K562 (cell line): ENCODE results near the gene ITGAX. TPM values are rescaled to one million over a fixed set of nuclear protein-coding genes. Genes with fewer than 3 reads are reported as not detected.

Experiments
- MCM7 ChIP-seq, 2 experiments: fragments of 450-650 bp; IDR thresholded peaks; 2 replicates each; pipeline ENCODE4 v1.6.1; 2016 to 2018
- NCOA1 ChIP-seq: fragments of 450-650 bp; IDR thresholded peaks from 2 replicates; pipeline ENCODE4 v1.6.1; 2016; ENCODE audit warnings: low read depth
- polyA plus RNA-seq, 8 experiments: library from polyadenylated mRNA; depleted of rRNA in 4 of 8; stranded (reverse) in 5 of 8; unstranded in 3 of 8; fragments of >200 nt; fragmentation: Nextera tagmentation in 2 of 8; fragmentation: Illumina TruSeq in 1 of 8; extraction: Ambion mirVana in 2 of 8; extraction: Trizol in 1 of 8; gene quantifications; 2 replicates each; pipeline versions ENCODE4 v1.2.1 to v1.2.3, GENCODE V29; 2011 to 2014; ENCODE audit warnings: inconsistent platforms in 1 of 8, missing spikeins in 1 of 8
- total RNA-seq, 7 experiments: library from RNA; depleted of rRNA in 6 of 7; stranded (reverse); fragments of >200 nt in 6 of 7; fragmentation: Illumina TruSeq in 2 of 7; extraction: Trizol in 2 of 7; gene quantifications; 2 replicates each; pipeline versions ENCODE4 v1.2.1 to v1.2.3, GENCODE V29; 2011 to 2021; ENCODE audit warnings: low replicate concordance in 1 of 7
- TF ChIP-seq, protein P1 (sequence below): fragments of 200-600 bp; sonication (generic); IDR thresholded peaks from one replicate; pipeline ENCODE4 v1.6.1; 2012; ENCODE audit warnings: mild to moderate bottlenecking, low read depth, low read length, inconsistent platforms
- TF ChIP-seq, protein P2 (sequence below): IDR thresholded peaks from 2 replicates; pipeline ENCODE4 v1.6.1; 2014; ENCODE audit warnings: antibody characterized with exemption

ITGAX gene
- total and polyA plus RNA-seq, 9 of the 15 experiments (the other 6 are each of a cell fraction or from before 2014, with no cell fraction given) = 0.03 to 0.58 (median 0.14) TPM

DNA sequence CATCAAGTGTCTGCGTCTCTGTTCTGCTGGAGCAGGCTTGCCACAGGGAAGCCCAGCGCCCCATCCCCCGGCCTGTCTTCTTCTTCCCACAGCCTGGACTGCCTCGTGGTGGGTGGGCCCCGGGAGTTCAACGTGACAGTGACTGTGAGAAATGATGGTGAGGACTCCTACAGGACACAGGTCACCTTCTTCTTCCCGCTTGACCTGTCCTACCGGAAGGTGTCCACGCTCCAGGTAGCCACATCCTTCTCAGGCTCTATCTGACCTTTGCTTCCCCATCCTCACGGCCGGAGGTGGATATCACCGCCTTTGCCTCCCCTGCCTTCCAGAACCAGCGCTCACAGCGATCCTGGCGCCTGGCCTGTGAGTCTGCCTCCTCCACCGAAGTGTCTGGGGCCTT is 29.8 kb upstream of the ITGAX start (continued):
- TF ChIP-seq, protein P1, sequence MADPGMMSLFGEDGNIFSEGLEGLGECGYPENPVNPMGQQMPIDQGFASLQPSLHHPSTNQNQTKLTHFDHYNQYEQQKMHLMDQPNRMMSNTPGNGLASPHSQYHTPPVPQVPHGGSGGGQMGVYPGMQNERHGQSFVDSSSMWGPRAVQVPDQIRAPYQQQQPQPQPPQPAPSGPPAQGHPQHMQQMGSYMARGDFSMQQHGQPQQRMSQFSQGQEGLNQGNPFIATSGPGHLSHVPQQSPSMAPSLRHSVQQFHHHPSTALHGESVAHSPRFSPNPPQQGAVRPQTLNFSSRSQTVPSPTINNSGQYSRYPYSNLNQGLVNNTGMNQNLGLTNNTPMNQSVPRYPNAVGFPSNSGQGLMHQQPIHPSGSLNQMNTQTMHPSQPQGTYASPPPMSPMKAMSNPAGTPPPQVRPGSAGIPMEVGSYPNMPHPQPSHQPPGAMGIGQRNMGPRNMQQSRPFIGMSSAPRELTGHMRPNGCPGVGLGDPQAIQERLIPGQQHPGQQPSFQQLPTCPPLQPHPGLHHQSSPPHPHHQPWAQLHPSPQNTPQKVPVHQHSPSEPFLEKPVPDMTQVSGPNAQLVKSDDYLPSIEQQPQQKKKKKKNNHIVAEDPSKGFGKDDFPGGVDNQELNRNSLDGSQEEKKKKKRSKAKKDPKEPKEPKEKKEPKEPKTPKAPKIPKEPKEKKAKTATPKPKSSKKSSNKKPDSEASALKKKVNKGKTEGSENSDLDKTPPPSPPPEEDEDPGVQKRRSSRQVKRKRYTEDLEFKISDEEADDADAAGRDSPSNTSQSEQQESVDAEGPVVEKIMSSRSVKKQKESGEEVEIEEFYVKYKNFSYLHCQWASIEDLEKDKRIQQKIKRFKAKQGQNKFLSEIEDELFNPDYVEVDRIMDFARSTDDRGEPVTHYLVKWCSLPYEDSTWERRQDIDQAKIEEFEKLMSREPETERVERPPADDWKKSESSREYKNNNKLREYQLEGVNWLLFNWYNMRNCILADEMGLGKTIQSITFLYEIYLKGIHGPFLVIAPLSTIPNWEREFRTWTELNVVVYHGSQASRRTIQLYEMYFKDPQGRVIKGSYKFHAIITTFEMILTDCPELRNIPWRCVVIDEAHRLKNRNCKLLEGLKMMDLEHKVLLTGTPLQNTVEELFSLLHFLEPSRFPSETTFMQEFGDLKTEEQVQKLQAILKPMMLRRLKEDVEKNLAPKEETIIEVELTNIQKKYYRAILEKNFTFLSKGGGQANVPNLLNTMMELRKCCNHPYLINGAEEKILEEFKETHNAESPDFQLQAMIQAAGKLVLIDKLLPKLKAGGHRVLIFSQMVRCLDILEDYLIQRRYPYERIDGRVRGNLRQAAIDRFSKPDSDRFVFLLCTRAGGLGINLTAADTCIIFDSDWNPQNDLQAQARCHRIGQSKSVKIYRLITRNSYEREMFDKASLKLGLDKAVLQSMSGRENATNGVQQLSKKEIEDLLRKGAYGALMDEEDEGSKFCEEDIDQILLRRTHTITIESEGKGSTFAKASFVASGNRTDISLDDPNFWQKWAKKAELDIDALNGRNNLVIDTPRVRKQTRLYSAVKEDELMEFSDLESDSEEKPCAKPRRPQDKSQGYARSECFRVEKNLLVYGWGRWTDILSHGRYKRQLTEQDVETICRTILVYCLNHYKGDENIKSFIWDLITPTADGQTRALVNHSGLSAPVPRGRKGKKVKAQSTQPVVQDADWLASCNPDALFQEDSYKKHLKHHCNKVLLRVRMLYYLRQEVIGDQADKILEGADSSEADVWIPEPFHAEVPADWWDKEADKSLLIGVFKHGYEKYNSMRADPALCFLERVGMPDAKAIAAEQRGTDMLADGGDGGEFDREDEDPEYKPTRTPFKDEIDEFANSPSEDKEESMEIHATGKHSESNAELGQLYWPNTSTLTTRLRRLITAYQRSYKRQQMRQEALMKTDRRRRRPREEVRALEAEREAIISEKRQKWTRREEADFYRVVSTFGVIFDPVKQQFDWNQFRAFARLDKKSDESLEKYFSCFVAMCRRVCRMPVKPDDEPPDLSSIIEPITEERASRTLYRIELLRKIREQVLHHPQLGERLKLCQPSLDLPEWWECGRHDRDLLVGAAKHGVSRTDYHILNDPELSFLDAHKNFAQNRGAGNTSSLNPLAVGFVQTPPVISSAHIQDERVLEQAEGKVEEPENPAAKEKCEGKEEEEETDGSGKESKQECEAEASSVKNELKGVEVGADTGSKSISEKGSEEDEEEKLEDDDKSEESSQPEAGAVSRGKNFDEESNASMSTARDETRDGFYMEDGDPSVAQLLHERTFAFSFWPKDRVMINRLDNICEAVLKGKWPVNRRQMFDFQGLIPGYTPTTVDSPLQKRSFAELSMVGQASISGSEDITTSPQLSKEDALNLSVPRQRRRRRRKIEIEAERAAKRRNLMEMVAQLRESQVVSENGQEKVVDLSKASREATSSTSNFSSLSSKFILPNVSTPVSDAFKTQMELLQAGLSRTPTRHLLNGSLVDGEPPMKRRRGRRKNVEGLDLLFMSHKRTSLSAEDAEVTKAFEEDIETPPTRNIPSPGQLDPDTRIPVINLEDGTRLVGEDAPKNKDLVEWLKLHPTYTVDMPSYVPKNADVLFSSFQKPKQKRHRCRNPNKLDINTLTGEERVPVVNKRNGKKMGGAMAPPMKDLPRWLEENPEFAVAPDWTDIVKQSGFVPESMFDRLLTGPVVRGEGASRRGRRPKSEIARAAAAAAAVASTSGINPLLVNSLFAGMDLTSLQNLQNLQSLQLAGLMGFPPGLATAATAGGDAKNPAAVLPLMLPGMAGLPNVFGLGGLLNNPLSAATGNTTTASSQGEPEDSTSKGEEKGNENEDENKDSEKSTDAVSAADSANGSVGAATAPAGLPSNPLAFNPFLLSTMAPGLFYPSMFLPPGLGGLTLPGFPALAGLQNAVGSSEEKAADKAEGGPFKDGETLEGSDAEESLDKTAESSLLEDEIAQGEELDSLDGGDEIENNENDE = no peak
- TF ChIP-seq, protein P2, sequence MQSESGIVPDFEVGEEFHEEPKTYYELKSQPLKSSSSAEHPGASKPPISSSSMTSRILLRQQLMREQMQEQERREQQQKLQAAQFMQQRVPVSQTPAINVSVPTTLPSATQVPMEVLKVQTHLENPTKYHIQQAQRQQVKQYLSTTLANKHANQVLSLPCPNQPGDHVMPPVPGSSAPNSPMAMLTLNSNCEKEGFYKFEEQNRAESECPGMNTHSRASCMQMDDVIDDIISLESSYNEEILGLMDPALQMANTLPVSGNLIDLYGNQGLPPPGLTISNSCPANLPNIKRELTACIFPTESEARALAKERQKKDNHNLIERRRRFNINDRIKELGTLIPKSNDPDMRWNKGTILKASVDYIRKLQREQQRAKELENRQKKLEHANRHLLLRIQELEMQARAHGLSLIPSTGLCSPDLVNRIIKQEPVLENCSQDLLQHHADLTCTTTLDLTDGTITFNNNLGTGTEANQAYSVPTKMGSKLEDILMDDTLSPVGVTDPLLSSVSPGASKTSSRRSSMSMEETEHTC = no peak
- TF ChIP-seq MCM7 (IDR thresholded peaks at IDR 0.05) (no peak), NCOA1 (no peak)
